Right cardiac atrium (tissue), 5 donors: ENCODE data around the gene ADGRV1. TPM values are rescaled to one million over a fixed set of nuclear protein-coding genes. Genes with fewer than 3 reads are reported as not detected.
A peak's percentile ranks its signal among the peaks of the same experiment; 100 is the strongest.
"Not testable (repeated sequence)": the region's sequence is repeated elsewhere in the genome, so short reads cannot be mapped to it uniquely, and the experiment has no call there.

Experiments
- ATAC-seq, 2 donors: fragments of 200-7000 bp; cut with Tn5 transposase; one replicate each; pipeline versions ENCODE4 v1.8.0 to v1.9.1; 2020; ENCODE audit warnings: moderate library complexity in 2 of 2, mild to moderate bottlenecking in 1 of 2
- DNase-seq, 3 donors: peaks; one replicate each; pipeline ENCODE4 v3.0.0-alpha.2; 2020
- H3K27ac ChIP-seq: one replicate; pipeline ENCODE4 v1.5.1; 2013; ENCODE audit warnings: mild to moderate bottlenecking, low read length, control low read depth, moderate library complexity
- H3K27me3 ChIP-seq: one replicate; pipeline ENCODE4 v1.6.1; 2013; ENCODE audit not compliant: control insufficient read depth, insufficient read depth
- H3K4me1 ChIP-seq: one replicate; pipeline ENCODE4 v1.6.1; 2013; ENCODE audit warnings: low read length; ENCODE audit not compliant: control insufficient read depth, insufficient read depth
- H3K4me3 ChIP-seq: one replicate; pipeline ENCODE4 v1.5.1; 2013; ENCODE audit warnings: low read length, control low read depth
- H3K9me3 ChIP-seq: one replicate; pipeline ENCODE4 v1.6.1; 2013; ENCODE audit warnings: low read length; ENCODE audit not compliant: control insufficient read depth
- WGBS: extraction: QIAGEN DNeasy Blood & Tissue Kit; methylation state at CpG from one replicate; pipeline ENCODE4 v1.1.7; 2013; 5-methylcytosine and 5-hydroxymethylcytosine counted together
- intact Hi-C, 4 donors: fragments of 100-400 bp; cut with DNase I; formaldehyde crosslinking; loops; one replicate each; pipeline versions ENCODE4 v1.11.0 to v1.14.0; 2022 to 2023
- polyA plus RNA-seq: library from polyadenylated mRNA; stranded (reverse); fragments of 200-250 nt; gene quantifications from one replicate; pipeline ENCODE4 v1.2.3, GENCODE V29; 2013
- total RNA-seq, 4 donors: library from RNA; stranded (reverse); fragmentation: NEBNext Ultra II Directional; extraction: Animal tissue kit (Norgen Biotek cat#: 25700); gene quantifications; one replicate each; pipeline ENCODE4 v1.2.1, GENCODE V29; 2021
- donor health status: healthy with polysubstance abuse.
- donor health status: DM: no; HTN: yes; CAD: no.
- donor health status: DM: no; HTN: no; CAD: no.
- donor health status: DM: no; HTN: yes; CAD: no; lungs with severe emphysema.
- donor health status: DM: yes; HTN: yes; CAD: no.

ADGRV1 gene
- total and polyA plus RNA-seq, 5 donors = 0.05 to 1.1 (median 0.37) TPM

DNA sequence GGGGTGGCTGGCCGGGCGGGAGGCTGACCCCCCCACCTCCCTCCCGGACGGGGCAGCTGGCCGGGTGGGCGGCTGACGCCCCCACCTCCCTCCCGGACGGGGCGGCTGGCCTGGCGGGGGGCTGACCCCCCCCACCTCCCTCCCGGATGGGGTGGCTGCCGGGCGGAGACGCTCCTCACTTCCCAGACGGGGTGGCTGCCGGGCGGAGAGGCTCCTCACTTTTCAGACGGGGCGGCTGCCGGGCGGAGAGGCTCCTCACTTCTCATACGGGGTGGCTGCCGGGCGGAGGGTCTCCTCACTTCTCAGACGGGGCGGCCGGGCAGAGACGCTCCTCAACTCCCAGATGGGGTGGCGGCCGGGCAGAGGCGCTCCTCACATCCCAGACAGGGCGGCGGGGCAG, 37.2 kb downstream of the ADGRV1 start:
- ATAC-seq, H3K9me3 ChIP-seq, H3K4me3 ChIP-seq, H3K27ac ChIP-seq, H3K4me1 ChIP-seq, H3K27me3 ChIP-seq, intact Hi-C loops: not testable (repeated sequence)
- 99% methylated on average over 32 of the region's 34 CpGs for WGBS
- peak in 1 of 3 donors; percentile 46 for DNase-seq

GRCh38 chr5:90598293-90598692, 39.7 kb downstream of the ADGRV1 start:
- Histone ChIP-seq H3K4me3 (no peak overlapping the region), H3K27me3 (no peaks in the 10 kb centered on the region), H3K4me1 (no peaks in the 10 kb centered on the region), H3K27ac (no peak overlapping the region), H3K9me3 (no peaks in the 10 kb centered on the region)
- DNase-seq = no peak
- WGBS = 69% methylated on average over 7 of the region's 7 CpGs
- no peak for ATAC-seq
- intact Hi-C loops = no loop called here

DNA sequence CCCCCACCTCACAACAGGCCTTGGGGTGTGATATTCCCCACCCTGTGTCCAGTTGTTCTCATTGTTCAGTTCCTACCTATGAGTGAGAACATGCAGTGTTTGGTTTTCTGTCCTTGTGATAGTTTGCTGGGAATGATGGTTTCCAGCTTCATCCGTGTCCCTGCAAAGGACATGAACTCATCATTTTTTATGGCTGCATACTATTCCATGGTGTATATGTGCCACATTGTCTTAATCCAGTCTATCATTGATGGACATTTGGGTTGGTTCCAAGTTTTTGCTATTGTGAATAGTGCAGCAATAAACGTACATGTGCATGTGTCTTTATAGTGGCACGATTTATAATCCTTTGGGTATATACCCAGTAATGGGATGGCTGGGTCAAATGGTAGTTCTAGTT, 41.7 kb downstream of the ADGRV1 start:
- intact Hi-C loops = loop anchor here in 2 of 4 donors (10.0 kb wide), 2 partner anchors 166 to 184 kb away; no protein-coding TSS in a partner anchor
- WGBS = 90% methylated on average over 3 of the region's 3 CpGs

DNA sequence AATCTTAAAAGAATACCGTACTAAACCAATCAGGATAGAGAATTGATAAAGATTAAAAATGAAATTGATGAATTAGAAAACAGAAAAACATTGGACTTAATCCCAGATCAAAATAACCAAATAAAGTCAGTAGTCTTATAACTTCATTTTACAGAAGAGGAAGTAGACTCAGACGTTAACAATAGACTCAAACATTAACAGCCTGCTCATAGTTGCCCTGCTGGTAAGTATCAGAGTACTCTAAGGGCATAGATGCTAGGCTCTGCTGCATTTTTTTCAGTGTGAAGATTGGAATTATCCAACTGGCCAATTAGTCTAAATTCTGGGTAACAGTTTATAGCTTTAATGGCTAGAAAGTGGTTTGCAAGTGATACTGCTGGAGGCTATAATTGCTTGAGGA, 42.9 kb downstream of the ADGRV1 start:
- no peak for ATAC-seq

More for the DNA sequence above, 41.7 kb downstream of the ADGRV1 start:
- H3K4me3 ChIP-seq, ATAC-seq, H3K27ac ChIP-seq, H3K27me3 ChIP-seq, H3K4me1 ChIP-seq, H3K9me3 ChIP-seq, DNase-seq: not testable (repeated sequence)

DNA sequence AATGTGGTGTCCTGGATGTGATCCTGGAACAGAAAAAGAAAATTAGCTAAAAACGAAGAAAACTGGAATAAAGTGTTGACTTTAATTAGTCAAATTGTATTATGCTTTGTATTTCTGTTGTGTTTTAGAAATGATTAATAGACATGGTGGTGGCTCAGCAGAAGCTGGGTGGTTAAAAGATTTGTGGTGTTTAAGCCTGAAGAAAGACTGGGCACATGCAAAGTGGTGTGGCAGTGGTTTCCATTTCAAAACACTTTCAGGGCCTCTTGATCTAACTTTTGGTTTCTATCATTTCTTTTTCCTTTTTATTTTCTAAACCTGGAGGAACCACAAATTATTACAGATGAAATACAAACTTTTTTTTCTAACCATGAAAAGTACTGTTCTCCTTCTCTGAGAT, 44.1 kb downstream of the ADGRV1 start:
- intact Hi-C loops = loop anchor here in 2 of 4 donors (10.0 kb wide), 2 partner anchors 168 to 182 kb away; no protein-coding TSS in a partner anchor
- H3K4me1 ChIP-seq = no peaks in the 10 kb centered on the region
- H3K27ac ChIP-seq = no peak overlapping the region
- no peaks in the 10 kb centered on the region for H3K9me3 ChIP-seq
- DNase-seq (no peak), ATAC-seq (no peak)
- H3K27me3 ChIP-seq = no peaks in the 10 kb centered on the region
- H3K4me3 ChIP-seq = no peak overlapping the region
- 62% methylated on average over 1 of the region's 1 CpG for WGBS

More for the DNA sequence above, 42.9 kb downstream of the ADGRV1 start:
- intact Hi-C loops = loop anchor here in 2 of 4 donors (10.0 kb wide), 2 partner anchors 167 to 183 kb away; no protein-coding TSS in a partner anchor
- no peak for DNase-seq
- no peaks in the 10 kb centered on the region for H3K27me3 ChIP-seq
- WGBS = 63% methylated on average over 2 of the region's 2 CpGs
- no peaks in the 10 kb centered on the region for H3K4me1 ChIP-seq
- no peak overlapping the region for H3K4me3 ChIP-seq
- H3K9me3 ChIP-seq = no peaks in the 10 kb centered on the region
- H3K27ac ChIP-seq = no peak overlapping the region

DNA sequence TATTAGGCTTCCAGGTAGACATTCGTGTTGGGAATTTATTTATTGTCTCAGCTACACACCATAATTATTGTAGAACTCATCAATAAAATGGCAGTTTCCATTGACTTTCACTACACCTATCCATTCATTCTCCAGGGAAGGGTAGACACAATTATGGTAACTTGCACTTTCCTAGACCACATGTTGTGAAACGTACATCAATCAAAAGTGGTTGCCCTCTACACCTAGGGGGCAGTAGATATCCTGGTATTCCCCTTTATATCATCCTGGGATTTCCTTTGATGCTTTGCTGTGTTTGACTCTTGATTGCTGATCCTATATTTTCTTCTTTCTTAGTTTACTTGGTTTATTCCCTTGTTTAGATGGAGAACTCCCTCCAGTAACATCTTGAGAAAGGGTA, 47.9 kb downstream of the ADGRV1 start:
- 48% methylated on average over 2 of the region's 2 CpGs for WGBS
- Histone ChIP-seq H3K27ac (no peak overlapping the region), H3K4me1 (no peaks in the 10 kb centered on the region), H3K4me3 (no peak overlapping the region), H3K9me3 (no peaks in the 10 kb centered on the region), H3K27me3 (no peaks in the 10 kb centered on the region)
- DNase-seq (no peak), ATAC-seq (no peak)
- intact Hi-C loops = loop anchor here in 2 of 4 donors (10.0 kb wide), 2 partner anchors 172 to 178 kb away; no protein-coding TSS in a partner anchor

- 54% methylated on average over 1 of the region's 1 CpG for WGBS
- no peaks in the 10 kb centered on the region for H3K27me3 ChIP-seq
- no peaks in the 10 kb centered on the region for H3K9me3 ChIP-seq
- no peak for ATAC-seq
- intact Hi-C loops = no loop called here
- H3K27ac ChIP-seq = no peak overlapping the region
- H3K4me1 ChIP-seq = no peaks in the 10 kb centered on the region
- no peak for DNase-seq
- no peak overlapping the region for H3K4me3 ChIP-seq
These were observed 54.3 kb downstream of the ADGRV1 start for GRCh38 chr5:90612919-90613318.

DNA sequence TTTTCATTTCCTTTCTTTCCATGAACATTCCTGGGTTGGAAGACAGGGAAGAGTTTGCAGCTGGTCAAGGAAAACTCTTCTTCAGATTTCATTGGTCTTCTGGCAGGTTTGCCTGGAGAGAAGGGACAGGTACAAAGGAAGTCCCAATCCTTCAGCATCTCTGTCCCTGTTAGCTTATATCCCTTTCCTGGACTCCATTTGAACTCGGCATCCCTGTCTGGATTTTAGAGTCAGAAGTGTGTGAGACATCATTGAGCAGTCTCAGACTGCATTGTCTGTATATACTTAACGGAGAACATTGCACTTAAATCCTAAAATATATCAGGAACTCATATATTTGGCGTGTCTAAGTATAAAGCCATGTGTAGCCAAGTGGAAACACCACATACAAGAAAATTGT, 54.9 kb downstream of the ADGRV1 start:
- intact Hi-C loops = no loop called here
- H3K9me3 ChIP-seq = no peaks in the 10 kb centered on the region
- H3K4me1 ChIP-seq = no peaks in the 10 kb centered on the region
- DNase-seq (no peak), ATAC-seq (no peak)
- H3K4me3 ChIP-seq = no peak overlapping the region
- 83% methylated on average over 3 of the region's 3 CpGs for WGBS
- no peak overlapping the region for H3K27ac ChIP-seq
- no peaks in the 10 kb centered on the region for H3K27me3 ChIP-seq

DNA sequence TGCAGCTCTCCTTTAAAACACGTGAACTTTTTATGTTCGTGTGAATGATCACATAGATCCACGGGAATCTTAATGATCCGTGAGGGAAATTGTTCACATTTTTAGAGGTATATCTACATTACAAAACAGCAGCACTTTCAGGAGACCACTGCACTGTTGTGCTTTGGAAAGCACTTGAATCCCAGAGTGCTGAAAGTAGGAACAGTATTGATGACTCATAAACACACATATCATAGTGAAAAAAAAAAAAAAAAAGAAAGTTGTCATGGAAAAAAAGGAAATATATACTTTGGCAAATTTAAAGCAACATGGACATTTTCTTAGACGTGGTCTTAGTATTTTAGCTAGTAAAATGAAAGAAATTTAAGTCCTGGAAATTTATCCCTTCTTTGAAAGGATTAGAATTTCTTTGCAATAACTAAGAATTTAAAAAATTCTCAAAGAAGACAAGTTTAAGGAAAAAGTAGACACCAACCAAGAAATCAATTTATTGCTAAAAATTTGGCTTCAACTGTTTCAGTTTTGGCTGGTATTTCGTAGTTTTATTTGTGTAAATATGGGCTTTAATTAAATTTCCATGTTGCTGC, 55.4 kb downstream of the ADGRV1 start:
- Histone ChIP-seq H3K4me3 (no peak overlapping the region), H3K9me3 (no peaks in the 10 kb centered on the region), H3K4me1 (no peaks in the 10 kb centered on the region), H3K27me3 (no peaks in the 10 kb centered on the region), H3K27ac (no peak overlapping the region)
- DNase-seq = no peak
- 71% methylated on average over 6 of the region's 6 CpGs for WGBS
- intact Hi-C loops = no loop called here
- no peak for ATAC-seq

- no peaks in the 10 kb centered on the region for H3K27me3 ChIP-seq
- 66% methylated on average over 3 of the region's 3 CpGs for WGBS
- ATAC-seq (no peak), DNase-seq (no peak)
- no peaks in the 10 kb centered on the region for H3K4me1 ChIP-seq
- no peak overlapping the region for H3K27ac ChIP-seq
- no peak overlapping the region for H3K4me3 ChIP-seq
- intact Hi-C loops = no loop called here
- no peaks in the 10 kb centered on the region for H3K9me3 ChIP-seq
These were observed 56.8 kb downstream of the ADGRV1 start for GRCh38 chr5:90615355-90615754.

DNA sequence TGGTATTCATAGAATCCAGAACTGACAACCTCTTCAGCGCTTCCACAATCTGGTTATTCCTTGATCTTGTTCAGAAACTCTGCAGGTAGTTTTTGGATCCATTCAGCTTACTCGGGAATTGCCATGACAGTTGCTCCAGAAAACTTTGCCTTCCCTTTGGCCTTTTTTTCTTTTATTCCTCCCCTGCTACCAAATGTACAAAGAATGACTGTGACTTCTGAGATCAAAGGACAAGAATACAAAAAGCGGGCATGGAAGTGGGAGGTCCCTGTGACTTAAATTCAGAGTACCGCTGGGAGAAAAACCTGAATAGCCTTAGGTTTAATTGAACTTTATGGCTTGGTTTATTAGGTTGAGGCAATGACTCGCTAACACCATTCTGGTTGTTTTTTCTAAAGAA, 59.5 kb downstream of the ADGRV1 start:
- no peak for ATAC-seq
- Histone ChIP-seq H3K27me3 (no peaks in the 10 kb centered on the region), H3K4me1 (no peaks in the 10 kb centered on the region), H3K9me3 (no peaks in the 10 kb centered on the region), H3K4me3 (no peak overlapping the region), H3K27ac (no peak overlapping the region)
- DNase-seq = no peak
- intact Hi-C loops = no loop called here
- WGBS = 88% methylated on average over 5 of the region's 5 CpGs

- H3K27ac ChIP-seq, H3K27me3 ChIP-seq, ATAC-seq, H3K9me3 ChIP-seq, H3K4me1 ChIP-seq, DNase-seq, intact Hi-C loops, H3K4me3 ChIP-seq: not testable (repeated sequence)
- 88% methylated on average over 4 of the region's 6 CpGs for WGBS
These were observed 61.2 kb downstream of the ADGRV1 start for GRCh38 chr5:90619762-90620161.
